ENCODE results near the gene LPAR1. TPM values are rescaled to one million over a fixed set of nuclear protein-coding genes. Genes with fewer than 3 reads are reported as not detected.

Gene LPAR1
- total RNA-seq, 1 experiment from 2014 or later = 4.9 TPM

GRCh38 chr9:110900917-110901316 is 137.4 kb downstream of the LPAR1 start (continued):
- TF ChIP-seq, protein P1, sequence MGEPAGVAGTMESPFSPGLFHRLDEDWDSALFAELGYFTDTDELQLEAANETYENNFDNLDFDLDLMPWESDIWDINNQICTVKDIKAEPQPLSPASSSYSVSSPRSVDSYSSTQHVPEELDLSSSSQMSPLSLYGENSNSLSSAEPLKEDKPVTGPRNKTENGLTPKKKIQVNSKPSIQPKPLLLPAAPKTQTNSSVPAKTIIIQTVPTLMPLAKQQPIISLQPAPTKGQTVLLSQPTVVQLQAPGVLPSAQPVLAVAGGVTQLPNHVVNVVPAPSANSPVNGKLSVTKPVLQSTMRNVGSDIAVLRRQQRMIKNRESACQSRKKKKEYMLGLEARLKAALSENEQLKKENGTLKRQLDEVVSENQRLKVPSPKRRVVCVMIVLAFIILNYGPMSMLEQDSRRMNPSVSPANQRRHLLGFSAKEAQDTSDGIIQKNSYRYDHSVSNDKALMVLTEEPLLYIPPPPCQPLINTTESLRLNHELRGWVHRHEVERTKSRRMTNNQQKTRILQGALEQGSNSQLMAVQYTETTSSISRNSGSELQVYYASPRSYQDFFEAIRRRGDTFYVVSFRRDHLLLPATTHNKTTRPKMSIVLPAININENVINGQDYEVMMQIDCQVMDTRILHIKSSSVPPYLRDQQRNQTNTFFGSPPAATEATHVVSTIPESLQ (CRISPR knock-in tag; IDR thresholded peaks at IDR 0.05) = no peak

GRCh38 chr9:110900456-110900855 is 137.8 kb downstream of the LPAR1 start:
- no peak overlapping the region for H3K4me3 Mint-ChIP-seq

More at GRCh38 chr9:110900456-110900855, 137.8 kb downstream of the LPAR1 start:
- Mint-ChIP-seq H3K27ac (no peak overlapping the region), H3K9me3 (peaks cover 39% of the 10 kb centered on the region), H3K27me3 (ENCODE audit: low read depth) (no peaks in the 10 kb centered on the region), H3K4me1 (no peaks in the 10 kb centered on the region), H3K36me3 (peaks cover 35% of the 10 kb centered on the region)
- ATAC-seq (no peak), DNase-seq (ENCODE audit: low spot score) (no peak)
- TF ChIP-seq RELA (CRISPR knock-in tag; IDR thresholded peaks at IDR 0.05; ENCODE audit: borderline replicate concordance) = no peak
- TF ChIP-seq, protein P2, sequence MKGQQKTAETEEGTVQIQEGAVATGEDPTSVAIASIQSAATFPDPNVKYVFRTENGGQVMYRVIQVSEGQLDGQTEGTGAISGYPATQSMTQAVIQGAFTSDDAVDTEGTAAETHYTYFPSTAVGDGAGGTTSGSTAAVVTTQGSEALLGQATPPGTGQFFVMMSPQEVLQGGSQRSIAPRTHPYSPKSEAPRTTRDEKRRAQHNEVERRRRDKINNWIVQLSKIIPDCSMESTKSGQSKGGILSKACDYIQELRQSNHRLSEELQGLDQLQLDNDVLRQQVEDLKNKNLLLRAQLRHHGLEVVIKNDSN (CRISPR knock-in tag; IDR thresholded peaks at IDR 0.05) = no peak
- TF ChIP-seq ZNF396 (CRISPR knock-in tag; IDR thresholded peaks at IDR 0.05; ENCODE audit: borderline replicate concordance) = no peak
- TF ChIP-seq CTCF (IDR thresholded peaks at IDR 0.05) = no peak
- no peak for TF ChIP-seq TEAD4 (CRISPR knock-in tag; IDR thresholded peaks at IDR 0.05)
- no peak for TF ChIP-seq FOXP1 (CRISPR knock-in tag; IDR thresholded peaks at IDR 0.05; ENCODE audit: borderline replicate concordance)
- TF ChIP-seq ZNF512 (CRISPR knock-in tag; IDR thresholded peaks at IDR 0.05; ENCODE audit: borderline replicate concordance) = no peak
- TF ChIP-seq STAT6 (CRISPR knock-in tag; conservative IDR thresholded peaks at IDR 0.05; ENCODE audit: low read depth) = no peak
- TF ChIP-seq NR1H2 (CRISPR knock-in tag; IDR thresholded peaks at IDR 0.05) = no peak
- TF ChIP-seq ARID4B (CRISPR knock-in tag; IDR thresholded peaks at IDR 0.05; ENCODE audit: borderline replicate concordance) = no peak
- TF ChIP-seq, protein P3, sequence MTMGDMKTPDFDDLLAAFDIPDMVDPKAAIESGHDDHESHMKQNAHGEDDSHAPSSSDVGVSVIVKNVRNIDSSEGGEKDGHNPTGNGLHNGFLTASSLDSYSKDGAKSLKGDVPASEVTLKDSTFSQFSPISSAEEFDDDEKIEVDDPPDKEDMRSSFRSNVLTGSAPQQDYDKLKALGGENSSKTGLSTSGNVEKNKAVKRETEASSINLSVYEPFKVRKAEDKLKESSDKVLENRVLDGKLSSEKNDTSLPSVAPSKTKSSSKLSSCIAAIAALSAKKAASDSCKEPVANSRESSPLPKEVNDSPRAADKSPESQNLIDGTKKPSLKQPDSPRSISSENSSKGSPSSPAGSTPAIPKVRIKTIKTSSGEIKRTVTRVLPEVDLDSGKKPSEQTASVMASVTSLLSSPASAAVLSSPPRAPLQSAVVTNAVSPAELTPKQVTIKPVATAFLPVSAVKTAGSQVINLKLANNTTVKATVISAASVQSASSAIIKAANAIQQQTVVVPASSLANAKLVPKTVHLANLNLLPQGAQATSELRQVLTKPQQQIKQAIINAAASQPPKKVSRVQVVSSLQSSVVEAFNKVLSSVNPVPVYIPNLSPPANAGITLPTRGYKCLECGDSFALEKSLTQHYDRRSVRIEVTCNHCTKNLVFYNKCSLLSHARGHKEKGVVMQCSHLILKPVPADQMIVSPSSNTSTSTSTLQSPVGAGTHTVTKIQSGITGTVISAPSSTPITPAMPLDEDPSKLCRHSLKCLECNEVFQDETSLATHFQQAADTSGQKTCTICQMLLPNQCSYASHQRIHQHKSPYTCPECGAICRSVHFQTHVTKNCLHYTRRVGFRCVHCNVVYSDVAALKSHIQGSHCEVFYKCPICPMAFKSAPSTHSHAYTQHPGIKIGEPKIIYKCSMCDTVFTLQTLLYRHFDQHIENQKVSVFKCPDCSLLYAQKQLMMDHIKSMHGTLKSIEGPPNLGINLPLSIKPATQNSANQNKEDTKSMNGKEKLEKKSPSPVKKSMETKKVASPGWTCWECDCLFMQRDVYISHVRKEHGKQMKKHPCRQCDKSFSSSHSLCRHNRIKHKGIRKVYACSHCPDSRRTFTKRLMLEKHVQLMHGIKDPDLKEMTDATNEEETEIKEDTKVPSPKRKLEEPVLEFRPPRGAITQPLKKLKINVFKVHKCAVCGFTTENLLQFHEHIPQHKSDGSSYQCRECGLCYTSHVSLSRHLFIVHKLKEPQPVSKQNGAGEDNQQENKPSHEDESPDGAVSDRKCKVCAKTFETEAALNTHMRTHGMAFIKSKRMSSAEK (CRISPR knock-in tag; IDR thresholded peaks at IDR 0.05; ENCODE audit: borderline replicate concordance) = no peak
- TF ChIP-seq PRRX2 (CRISPR knock-in tag; IDR thresholded peaks at IDR 0.05) = no peak
- no peak for TF ChIP-seq MXD4 (CRISPR knock-in tag; IDR thresholded peaks at IDR 0.05; ENCODE audit: borderline replicate concordance)
- ChIA-PET POLR2A (no interaction called here), CTCF (no interaction called here)
